Measurements from ENCODE around the gene NTSR1.

DNA sequence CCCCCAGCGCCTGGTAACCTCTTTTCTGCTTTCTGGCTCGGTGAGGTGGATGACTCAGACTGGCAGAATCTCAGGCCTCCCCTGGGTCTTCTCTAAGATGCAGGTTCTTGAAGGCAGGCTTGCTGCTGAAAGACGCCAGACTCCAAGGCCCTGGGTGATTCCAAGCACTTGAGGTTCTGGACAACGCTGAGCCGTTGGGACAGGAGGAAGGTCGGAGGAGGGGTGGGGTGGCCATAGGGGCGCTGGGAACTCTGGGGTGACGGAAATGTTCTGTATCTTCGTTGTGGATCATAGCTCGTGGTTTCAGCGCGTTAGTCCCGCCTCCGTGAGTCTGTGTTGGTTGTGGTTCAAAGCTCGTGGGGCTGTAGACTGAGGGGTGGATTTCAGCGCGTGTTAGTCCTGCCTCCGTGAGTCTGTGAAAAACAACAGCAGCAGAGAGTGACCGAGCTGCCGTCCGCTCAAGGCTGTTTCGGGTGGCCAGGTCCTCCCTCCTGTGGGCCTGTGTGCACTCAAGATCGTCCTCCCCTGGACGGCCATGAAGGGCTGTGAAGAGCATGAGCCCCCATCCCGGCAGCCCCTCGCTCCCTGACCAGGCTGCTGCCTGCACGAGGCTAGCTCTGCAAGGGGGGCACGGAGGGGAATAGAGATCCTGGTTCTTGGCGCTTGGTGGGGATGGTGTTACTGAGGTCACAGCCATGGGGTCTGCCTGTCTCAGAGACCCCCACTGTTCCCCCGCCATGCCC, 7.7 kb downstream of the NTSR1 start:
- TF ChIP-seq, protein P1, sequence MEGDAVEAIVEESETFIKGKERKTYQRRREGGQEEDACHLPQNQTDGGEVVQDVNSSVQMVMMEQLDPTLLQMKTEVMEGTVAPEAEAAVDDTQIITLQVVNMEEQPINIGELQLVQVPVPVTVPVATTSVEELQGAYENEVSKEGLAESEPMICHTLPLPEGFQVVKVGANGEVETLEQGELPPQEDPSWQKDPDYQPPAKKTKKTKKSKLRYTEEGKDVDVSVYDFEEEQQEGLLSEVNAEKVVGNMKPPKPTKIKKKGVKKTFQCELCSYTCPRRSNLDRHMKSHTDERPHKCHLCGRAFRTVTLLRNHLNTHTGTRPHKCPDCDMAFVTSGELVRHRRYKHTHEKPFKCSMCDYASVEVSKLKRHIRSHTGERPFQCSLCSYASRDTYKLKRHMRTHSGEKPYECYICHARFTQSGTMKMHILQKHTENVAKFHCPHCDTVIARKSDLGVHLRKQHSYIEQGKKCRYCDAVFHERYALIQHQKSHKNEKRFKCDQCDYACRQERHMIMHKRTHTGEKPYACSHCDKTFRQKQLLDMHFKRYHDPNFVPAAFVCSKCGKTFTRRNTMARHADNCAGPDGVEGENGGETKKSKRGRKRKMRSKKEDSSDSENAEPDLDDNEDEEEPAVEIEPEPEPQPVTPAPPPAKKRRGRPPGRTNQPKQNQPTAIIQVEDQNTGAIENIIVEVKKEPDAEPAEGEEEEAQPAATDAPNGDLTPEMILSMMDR (conservative IDR thresholded peaks at IDR 0.05; ENCODE audit: low read length): no peak
- no peak for TF ChIP-seq EZH2phosphoT487 (IDR thresholded peaks at IDR 0.05; ENCODE audit: borderline replicate concordance)

Measured in Loucy (cell line).